IPS-NIHi7 (cell line): Measurements from ENCODE around the gene CMKLR1.
A peak's percentile ranks its signal among the peaks of the same experiment; 100 is the strongest.

Source experiments
- DNase-seq: peaks from one replicate; pipeline ENCODE4 v3.0.0; 2012; ENCODE audit warnings: mixed read lengths; ENCODE audit errors: extremely low spot score

CMKLR1 gene

DNA sequence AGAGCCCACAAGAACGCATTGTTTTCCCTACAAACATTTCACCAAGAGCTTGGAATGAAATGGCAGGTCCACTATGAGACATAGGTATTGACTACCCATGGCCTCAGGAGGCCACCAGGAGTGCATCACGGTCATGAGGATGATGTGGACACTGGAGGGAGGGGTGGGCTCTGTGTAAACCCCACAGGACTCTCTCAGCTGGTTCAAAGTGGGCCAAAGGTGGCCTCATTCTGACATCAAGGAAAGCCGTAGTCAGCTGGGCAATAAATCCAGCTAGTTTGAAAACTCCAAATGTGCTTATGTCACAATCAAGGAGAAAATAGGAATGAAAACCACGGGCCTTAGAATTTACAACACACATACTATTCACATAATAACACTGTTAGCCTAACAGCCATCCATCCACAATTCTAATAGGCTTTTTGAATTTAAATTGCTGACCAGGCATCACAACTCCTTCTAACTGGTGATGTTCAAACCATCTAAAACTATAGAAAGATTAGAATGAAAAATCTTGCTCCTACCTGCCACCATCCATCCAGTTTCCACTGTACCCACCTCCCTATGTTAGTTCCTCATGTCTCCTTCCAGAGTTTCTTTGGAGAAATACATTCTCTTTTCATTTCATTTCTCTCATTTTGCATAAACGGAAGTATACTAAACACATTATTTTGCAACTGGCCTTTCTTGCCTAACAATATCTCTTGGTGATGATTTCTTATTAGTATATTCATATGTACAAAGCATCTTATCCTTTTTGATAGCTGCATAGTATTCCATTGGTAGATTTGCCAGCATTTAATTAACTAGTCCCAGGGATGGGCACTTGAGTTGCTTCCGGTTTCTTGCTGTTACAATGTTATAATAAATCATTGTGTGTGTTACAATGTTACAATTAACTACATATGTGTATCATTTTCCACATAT is 21.5 kb downstream of the CMKLR1 start:
- no peak for DNase-seq

DNA sequence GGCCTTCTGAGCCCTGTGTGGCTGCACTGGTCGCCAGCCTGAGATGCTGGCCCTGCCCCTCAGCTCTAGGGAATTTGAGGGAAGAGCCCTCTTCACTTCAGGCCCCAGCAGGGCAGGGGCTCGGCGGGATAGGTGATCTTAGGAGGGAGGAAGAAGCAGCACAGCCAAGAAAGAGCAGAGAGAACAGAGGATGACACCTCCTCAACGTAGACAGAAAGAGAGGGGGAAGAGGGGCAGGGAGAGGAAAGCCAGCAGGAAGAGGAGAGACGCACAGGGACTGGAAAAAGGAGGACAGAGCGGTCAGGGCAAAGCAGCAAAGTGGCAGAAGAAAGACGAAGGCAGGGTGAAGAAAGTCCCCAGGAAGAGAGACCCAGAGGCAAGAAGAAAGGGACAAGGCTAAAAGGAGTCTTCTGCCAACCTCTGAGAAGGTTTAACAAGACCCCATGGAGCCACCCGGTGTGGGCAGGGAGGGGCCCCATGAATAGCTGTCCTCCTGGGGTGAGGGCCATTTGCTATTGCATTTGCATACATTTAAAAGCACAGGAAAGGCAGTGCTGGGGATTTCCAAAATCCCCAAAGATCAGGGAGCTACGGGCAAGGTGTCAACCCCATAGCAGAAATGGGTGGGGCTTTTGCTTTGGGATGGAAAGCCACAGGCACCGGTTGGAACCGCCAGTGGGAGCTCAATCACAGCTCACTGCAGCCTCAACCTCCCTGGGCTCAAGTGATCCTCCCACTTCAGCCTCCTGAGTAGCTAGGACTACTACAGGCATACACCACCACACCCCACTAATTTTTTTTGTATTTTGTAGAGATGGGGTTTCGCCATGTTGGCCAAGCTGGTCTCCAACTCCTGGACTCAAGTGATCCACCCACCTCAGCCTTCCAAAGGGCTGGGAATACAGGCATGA is 22.7 kb downstream of the CMKLR1 start:
- DNase-seq: peak; percentile 69

DNA sequence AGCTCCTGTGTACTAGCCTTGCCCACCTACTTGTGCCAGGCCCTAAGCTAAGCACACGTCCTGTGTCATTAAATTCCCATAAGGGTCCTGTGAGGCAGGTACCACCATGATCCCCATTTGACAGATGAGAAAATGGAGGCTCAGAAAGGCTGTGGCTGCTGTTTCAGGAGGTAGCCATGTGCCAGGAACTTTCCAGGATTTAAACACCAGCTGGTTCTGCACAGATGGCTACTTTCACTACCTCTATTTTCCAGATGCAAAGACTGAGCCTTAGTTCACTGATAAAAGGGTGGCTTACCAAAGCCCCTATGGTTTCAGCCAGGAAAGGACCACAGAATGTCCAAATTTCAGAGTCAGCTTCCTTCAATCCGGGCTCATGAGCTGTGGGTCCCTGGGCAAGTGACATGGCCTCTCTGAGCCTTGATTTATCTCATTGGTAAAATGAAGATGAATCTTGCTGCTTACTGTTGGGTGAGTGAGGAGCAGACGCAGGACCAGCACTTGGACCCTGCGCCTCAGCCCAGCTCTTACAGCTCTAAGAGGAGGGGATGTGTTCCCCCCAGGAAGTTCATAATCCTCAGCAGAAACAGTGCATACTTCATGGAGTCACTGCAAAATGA is 23.5 kb downstream of the CMKLR1 start:
- no peak for DNase-seq

DNA sequence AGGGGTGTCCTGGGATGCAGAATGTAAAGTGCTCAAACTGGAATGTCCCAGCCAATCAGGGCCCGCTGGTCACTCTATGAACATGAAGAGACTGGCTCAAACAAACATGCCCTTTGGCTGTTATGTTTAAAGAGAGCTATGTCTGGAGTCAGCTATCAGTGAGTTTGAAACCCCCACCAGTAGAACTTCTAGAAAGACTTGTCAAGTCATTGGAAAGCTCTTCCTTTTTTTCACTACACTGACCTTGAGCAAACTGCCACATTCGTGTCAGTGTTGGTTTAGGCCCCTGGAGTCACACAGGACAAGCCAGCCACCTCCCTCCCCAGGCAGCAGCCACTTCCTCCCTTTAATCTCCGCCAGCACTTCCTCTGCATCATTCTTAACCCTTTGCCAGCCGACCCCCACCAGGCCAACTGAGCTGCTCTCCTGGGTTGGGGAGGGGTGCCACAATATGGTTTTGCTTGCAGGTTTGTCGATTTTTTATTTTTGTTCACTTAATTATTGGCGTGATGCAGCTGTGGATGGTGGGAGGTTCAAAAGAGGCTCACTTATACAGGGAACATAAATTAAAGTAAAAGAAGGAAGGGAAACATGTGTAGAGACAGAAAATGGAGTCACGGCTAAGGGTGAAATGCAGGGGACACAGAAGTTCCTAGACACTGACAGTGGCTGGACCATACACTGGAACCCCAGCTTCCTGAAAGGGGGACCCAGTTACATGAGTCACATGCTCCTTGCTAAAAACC is 25.3 kb downstream of the CMKLR1 start:
- peak; percentile 26 for DNase-seq

DNA sequence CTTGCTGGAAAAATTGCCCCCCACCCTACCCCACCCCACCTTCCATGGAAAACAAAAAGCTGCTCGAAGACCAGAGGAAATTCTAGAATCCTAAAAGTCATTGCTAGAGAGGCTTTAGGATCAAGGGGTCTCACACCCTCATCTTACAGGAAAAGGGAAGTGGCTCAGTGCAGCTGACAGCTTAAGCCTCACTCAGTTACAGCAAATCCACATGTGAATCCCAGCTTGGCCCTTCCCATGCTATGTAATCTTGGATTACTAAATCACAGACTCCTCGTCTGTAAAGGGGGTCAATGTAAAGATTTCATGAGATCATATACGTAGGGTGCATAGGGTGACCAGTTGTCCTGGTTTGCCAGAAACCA is 25.9 kb downstream of the CMKLR1 start:
- no peak for DNase-seq

DNA sequence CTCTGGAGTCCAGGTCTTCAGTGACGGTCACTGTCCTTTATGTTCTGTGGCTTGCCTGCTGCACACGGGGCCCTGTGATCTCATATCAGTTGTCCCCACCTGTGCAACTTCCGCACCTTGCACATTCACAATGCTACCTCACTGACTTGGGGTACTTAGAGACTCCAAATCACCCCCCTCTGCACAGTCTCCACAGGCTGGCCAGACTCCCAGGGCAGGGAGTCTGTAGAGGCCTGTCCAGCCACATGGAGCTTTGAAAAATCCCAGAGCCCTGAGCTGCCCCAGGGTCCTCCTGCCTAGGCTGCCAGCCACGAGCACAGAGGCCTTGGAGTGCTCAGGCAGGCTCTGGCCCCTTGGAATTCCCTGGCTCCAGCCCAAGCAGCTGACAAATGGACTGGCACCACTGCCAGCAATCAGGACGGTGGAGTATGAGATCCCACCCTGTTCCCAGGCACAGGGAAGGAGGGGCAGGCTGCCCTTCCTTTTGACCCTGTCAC is 26.4 kb downstream of the CMKLR1 start:
- DNase-seq: no peak

DNA sequence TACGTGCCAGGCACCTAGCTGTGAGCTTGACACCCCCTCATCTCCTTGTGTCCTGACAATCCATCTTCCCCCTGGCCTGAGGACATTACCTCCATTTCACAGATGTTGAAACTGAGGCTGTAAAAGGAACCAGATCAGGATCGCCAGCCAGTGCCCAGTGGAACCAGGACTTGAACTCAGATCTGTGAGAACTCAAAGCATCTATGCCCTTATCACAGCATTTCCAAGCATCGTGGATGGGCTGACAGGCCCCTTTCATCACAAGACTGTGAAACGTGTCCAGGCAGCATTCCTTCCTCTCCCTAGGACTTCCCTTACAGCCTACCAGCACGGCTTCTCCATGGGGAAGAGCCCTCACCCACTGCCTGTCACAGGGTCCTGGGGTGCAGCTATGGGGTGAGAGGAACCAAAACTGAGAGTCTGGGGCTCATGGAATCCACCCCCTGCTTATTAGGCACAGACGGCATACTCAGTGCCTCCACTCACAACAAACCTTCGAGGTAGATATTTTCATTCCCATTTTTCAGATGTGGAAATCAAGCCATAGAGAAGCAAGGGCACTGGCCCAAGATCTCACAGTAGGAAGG is 26.9 kb downstream of the CMKLR1 start:
- no peak for DNase-seq

DNA sequence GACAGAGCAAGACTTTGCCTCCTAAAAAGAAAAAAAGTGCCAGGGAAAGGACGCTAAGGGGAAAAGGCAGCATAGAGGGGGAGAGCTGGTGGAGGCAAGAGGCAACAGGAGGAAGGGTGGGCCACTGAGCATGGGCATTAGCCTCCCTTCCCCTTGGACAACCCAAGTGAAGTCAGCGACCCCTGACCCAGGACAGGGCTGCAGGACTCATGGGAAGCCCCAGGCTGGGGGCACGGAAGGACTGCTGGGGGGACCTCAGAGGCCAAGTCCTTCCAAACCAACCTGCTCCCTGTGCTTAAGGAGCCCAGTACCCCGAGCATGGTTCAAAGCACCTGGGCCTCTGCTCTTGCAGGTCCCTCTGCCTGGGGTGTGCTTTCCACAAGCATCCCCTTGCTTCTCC is 27.5 kb downstream of the CMKLR1 start:
- DNase-seq: no peak

DNA sequence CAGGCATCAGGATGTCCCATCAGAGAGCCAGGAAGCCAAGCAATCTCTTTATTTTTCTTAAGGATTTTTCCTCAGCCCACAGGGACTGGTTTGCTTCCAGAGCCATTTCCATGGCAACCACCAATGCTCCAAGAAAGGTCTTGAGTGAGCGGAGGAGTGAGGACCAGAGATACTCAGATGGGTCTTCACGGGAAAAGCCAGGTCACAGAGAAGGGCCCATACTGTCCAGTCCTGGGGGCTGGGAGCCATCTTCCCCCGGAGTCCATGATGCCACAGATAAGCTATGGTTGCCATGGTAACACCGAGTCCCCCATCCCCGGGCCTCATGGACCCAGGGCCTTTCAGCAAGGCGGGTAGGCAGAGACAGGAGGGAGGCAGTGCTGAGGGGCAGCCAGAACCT is 28.6 kb downstream of the CMKLR1 start:
- DNase-seq: no peak

DNA sequence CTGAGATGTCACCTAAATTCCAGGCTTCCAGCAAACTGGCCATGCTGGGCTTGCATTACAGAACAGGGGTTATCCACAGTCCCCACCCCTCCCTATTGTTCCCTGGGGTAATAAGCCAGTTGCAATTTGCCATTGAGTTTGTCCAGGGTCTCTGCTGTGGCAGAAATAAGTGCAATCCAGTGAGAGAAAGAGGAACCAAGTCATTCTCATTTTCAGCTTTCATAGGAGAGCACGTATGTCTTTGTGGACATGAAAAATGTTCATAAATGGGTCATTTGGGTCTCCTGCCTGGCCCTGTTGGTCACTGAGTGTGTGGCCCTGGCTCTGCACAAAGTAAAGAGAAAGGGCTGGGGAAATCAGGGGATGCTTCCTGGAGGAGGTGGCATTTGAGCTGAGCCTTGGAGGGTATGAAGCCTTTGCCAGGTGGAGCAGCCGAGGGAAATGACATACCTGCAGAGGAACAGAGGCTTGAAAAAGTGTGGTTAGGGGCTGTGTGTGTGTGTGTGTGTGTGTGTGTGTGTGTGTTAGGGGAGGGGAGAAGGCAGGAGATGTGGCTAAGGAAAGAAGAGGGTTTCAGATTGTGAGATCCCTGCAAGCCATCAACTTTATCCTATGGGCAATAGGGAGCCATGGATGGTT is 29.3 kb downstream of the CMKLR1 start:
- no peak for DNase-seq

DNA sequence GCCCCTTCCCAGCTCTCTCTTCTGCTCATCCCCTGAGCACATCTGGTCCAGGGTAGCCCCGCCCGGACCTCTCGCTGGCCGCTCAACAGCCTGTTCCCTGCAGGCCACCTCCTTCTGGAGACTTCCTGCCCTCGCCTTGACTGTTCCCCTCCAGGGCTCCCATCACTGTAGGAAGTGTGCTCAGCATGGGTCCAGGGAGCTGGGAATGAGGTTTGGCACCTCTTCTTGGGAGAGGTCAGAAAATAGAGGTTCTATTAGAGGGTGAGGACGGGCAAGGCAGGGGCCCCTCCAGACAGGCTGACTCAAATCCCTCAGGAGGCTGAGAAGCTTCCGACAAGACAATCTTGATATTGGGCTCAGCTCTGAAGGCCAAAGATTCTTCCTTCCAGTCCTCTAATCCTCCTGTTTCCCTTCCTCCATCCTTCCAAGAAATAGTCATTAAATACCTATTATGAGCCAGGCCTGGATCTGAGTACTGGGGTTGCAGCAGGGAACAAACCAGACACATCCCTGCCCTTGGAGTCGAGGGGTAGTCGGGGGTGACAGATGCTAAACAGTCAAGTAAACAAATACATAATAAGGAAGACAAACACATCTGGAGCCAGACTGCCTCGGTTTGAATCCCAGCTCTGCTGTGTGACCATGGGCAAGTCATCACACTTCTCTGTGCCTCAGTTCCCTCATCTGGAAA is 30.6 kb downstream of the CMKLR1 start:
- no peak for DNase-seq

DNA sequence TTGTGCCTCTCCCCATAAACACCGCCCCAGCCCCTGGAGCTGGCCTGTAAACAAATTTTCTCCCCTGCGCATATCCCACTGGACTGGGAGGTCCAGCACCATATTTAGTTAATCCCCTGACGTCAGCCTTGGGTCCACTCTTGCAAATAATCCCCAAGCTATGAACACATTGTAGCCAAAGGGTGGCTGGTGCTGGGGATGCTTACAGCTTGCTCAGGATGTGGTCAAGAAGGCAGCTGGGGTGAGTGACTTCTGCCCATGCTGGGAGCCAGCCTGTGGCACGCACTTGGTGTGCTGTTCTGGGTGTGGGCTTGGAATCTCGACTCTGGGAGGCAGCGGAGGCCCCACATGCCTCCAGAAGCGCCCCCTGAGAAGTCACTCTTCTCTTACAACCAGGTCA is 32.1 kb downstream of the CMKLR1 start:
- DNase-seq: no peak

DNA sequence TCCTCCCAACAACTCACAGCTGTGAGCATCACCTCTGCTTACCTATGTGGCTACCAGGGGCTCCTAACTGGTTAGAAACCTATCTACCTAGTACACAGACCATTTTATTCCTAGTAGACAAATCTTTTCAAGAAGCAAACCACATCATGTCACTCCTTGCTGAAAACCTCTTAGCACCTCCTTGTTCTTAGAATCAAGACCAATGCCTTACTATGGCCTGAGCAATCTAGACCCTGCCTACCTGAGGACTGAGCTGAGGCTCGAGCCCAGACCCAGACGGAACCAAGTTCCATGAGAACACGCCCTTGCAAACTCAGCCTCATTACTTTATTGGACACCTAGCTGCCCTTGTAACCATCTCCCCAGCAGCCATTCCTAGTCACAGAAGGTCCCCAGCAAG is 32.6 kb downstream of the CMKLR1 start:
- DNase-seq: no peak

DNA sequence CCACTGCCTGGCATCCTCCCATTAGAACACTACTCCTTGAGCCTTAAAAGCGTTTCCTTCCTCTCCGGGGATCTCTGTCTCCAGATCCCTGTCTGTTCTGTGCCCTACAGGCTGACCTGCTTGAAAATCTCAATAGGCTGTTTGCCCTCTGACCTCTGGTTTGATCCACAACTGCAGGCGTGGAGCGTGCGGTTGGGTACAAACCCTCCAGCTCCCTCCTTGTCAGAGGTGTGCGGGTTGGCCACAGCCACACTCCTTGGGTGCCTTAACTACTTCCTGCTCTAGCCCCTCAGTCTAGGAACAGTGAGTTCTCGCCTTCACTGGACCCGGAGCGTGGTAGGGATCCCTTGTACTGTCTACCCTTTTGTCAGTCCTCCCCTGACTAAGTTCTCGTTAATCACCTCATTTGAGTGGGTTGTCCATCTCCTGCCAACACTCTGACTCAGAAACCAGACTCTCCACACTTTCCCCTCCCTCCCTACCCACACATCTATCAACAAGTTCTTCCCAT is 33.1 kb downstream of the CMKLR1 start:
- no peak for DNase-seq

DNA sequence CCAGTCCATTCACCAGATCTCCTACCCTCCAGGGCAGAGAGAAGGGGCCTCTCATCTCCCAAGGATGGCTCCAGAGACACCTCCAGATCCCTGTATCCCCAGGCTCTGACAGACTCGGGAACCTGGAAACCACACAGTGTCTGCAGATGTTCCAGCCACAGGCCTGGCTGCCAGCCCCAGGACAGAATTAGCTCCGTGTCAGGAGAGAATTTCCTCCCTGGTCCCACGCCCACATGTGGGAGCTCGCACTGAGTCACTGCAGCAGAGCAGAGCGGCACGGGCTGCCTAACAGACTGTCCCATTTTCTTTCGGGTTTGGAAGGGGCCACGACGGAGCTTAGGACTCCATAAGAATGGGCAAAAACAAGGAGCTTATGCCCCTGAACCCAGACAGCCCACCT is 33.6 kb downstream of the CMKLR1 start:
- DNase-seq: no peak

DNA sequence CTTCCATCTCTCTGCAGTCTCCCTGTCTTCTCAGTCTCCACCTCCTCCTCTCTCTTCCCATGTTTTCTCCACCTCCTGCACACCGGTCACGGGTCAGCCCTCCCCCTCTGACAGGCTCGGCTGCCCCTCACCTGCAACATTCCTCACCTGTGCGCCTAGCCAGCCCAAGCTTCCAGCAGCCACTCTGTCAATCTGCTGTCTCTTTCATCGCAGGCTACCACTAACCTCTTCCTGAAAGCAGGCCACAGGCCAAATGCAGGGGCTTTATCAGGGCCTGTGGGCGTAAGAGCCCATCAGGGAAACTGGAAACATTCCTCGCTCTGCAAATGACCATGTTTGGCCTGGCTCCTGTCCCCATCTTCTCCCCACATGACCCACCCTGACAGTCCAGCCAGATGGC is 34.5 kb downstream of the CMKLR1 start:
- DNase-seq: peak; percentile 60

DNA sequence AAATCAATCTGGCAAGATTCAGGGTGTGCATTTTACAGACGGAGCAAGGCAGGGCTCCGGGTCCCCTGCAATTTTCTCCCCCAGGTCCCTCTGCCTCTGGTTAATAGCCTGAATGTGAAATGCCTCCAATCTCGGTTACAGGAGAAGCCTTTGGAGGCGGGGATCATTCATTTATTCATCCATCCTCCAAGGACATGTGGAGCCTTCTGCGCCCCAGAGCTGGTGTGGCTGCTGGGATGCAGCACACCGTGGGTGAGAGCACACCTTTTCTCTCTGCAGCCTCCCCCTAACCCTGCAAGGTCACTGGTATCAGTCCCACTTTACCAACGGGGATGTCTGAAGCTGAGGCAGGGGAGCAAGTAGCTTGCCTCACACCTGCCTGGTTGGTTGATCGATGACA is 35.4 kb downstream of the CMKLR1 start:
- DNase-seq: no peak

DNA sequence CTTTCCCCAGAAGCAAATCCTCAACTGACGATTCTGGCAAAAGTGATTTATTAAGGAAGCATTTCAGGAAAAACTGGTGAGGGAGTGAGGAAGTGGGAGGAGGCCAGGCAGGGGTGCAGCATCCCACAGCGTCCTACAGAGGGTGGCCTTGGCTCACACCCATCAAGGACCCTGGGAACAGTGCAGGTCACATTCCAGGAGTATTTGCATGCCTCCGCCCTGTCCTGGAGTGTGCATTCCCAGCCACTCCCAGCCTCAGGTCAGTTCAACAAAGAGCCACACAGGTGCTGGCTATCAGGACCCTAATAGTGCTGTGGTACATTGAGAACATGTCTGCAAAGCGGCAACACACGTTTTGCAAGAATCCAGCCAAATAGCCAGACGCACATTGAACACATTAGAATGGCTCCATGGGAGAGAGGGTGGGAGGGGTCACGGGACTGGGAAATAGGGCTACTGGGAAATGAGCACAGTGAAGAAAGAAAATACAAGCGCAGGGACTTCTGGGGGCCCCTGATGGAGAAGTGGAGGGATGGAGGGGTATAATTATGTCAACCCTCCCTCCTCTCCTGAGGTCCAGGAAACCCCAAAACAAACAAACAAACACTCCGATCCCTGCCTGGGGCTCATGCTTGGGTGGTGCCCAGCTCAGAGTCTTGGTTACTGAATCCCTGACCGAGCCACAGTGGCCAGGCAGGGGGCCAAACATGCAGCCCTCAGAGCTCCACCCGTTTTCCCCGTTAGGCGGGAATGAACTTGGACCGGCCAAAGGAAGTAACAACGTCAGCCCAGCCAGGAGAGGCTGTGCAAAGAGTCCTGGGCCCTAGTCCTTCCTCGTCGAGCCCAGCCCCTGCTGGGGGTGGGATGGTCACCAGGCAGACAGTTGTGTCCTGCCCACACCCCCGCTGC is 36.5 kb downstream of the CMKLR1 start:
- peak; percentile 57 for DNase-seq

DNA sequence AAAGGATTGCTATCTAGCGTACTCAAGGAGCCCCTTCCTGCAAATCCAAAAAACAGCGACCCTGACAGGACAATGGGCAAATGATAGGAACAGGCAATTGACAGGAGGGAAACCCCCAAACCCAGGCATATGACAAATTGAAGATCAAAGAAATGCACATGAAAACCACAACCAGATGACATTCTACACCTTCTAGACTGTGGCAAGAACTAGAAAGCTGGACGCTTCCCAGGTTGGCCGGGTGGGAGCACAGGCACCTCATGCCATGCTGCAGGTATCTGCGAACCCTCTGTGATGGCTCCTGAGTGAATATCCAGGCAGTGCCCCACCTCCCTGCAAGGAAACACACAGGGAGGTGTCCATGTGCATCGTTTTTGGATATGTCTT is 37.1 kb downstream of the CMKLR1 start:
- DNase-seq: no peak
